GM19467 (cell line): ENCODE measurements around the gene USP21.

Experiments used
- ATAC-seq: cut with Tn5 transposase; IDR thresholded peaks from one replicate; pipeline ENCODE4 v1.9.1; 2021; ENCODE audit warnings: mild to moderate bottlenecking, moderate library complexity; ENCODE audit not compliant: unreplicated experiment

USP21 gene

GRCh38 chr1:161168906-161169305 lies 9.6 kb downstream of the USP21 start:
- no peak for ATAC-seq

- ATAC-seq = no peak
Measured at GRCh38 chr1:161171191-161171590, 11.9 kb downstream of the USP21 start.

GRCh38 chr1:161171696-161172095 lies 12.4 kb downstream of the USP21 start:
- ATAC-seq = no peak

GRCh38 chr1:161172349-161172748 lies 13.0 kb downstream of the USP21 start:
- no peak for ATAC-seq

- no peak for ATAC-seq
Measured at GRCh38 chr1:161172776-161173376, 13.6 kb downstream of the USP21 start.

- no peak for ATAC-seq
Measured at GRCh38 chr1:161173711-161174110, 14.4 kb downstream of the USP21 start.

GRCh38 chr1:161174911-161175310 lies 15.6 kb downstream of the USP21 start:
- no peak for ATAC-seq

- no peak for ATAC-seq
Measured at GRCh38 chr1:161175771-161176453, 16.6 kb downstream of the USP21 start.

GRCh38 chr1:161176468-161177111 lies 17.3 kb downstream of the USP21 start:
- ATAC-seq = no peak

GRCh38 chr1:161177112-161177935 lies 18.0 kb downstream of the USP21 start, which contains the start of gene B4GALT3:
TSS of gene B4GALT3 (minus strand) at chr1:161177507. CDS start at chr1:161176060, 1,447 bp downstream.
- peak; percentile 60 for ATAC-seq

- ATAC-seq = no peak
Measured at GRCh38 chr1:161177936-161178244, 18.6 kb downstream of the USP21 start.

GRCh38 chr1:161179698-161180097 lies 20.4 kb downstream of the USP21 start:
- ATAC-seq = no peak

- no peak for ATAC-seq
Measured at GRCh38 chr1:161180639-161181038, 21.3 kb downstream of the USP21 start.

GRCh38 chr1:161182214-161182613 lies 22.9 kb downstream of the USP21 start:
- no peak for ATAC-seq

GRCh38 chr1:161185282-161185682 lies 26.0 kb downstream of the USP21 start:
- peak; percentile 44 for ATAC-seq

- peak; percentile 14 for ATAC-seq
Measured at GRCh38 chr1:161185732-161186311, 26.5 kb downstream of the USP21 start.

- ATAC-seq = no peak
Measured at GRCh38 chr1:161187311-161187710, 28.0 kb downstream of the USP21 start.

- no peak for ATAC-seq
Measured at GRCh38 chr1:161188381-161188780, 29.1 kb downstream of the USP21 start.

GRCh38 chr1:161189036-161189435 lies 29.7 kb downstream of the USP21 start:
- ATAC-seq = no peak

GRCh38 chr1:161190962-161191521 lies 31.7 kb downstream of the USP21 start:
- no peak for ATAC-seq

- ATAC-seq = no peak
Measured at GRCh38 chr1:161191971-161192370, 32.7 kb downstream of the USP21 start.
